Fibroblast of the aortic adventitia (primary cell): ENCODE measurements around the gene TGIF1. TPM values are rescaled to one million over a fixed set of nuclear protein-coding genes. Genes with fewer than 3 reads are reported as not detected.

Experiments
- DNase-seq: peaks from one replicate; pipeline ENCODE4 v3.0.0-alpha.2; 2010; ENCODE audit warnings: low read depth
- H3K4me3 ChIP-seq: 2 replicates; pipeline ENCODE4 v1.5.1; 2011; ENCODE audit warnings: low read depth, mild to moderate bottlenecking, control low read depth, low read length, moderate library complexity
- total RNA-seq: library from RNA; depleted of rRNA; stranded (reverse); fragments of >200 nt; gene quantifications from 2 replicates; pipeline ENCODE4 v1.2.3, GENCODE V29; 2012; ENCODE audit warnings: low replicate concordance
- TF ChIP-seq, protein P1 (sequence below): IDR thresholded peaks from 2 replicates; pipeline ENCODE4 v1.5.1; 2011; ENCODE audit warnings: mild to moderate bottlenecking, low read length, control low read depth, inconsistent platforms; ENCODE audit not compliant: insufficient read depth

Gene TGIF1
- total RNA-seq, 1 donor, result 106 TPM

DNA sequence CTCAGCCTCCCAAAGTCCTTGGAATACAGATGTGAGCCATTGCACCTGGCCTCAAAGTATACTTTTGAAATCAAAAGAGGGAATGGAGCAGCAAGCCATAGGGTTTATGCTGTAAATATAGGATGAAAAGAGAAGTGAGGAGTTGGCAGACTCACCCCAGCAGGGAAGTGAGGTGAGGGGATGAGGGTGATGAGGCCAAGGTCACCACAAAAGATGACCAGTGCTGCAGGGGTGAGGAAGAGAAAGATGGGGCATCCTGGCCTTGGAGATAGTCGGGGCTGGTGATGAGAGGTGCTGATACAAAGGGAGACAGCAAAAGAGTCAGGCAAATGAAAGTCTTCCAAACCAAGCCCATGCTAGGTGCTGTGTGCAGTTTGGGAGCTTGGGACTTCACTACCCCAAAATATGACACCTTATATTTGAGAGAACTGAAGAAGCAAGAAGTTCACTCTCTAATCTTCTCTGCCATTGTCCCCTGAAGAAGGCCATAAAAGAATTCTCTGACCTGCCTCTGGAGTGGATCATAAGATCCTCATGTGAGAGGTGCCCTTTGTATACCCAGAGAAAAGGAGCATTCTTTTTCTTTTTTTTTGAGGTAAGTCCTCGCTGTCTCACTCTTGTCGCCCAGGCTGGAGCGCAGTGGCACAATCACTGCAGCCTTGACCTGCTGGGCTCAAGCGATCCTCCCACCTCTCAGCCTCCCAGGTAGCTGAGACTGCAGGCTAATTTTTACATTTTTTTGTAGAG, 31.0 kb downstream of the TGIF1 start:
- DNase-seq, result no peak
- H3K4me3 ChIP-seq, result no peak overlapping the region
- TF ChIP-seq, protein P1, sequence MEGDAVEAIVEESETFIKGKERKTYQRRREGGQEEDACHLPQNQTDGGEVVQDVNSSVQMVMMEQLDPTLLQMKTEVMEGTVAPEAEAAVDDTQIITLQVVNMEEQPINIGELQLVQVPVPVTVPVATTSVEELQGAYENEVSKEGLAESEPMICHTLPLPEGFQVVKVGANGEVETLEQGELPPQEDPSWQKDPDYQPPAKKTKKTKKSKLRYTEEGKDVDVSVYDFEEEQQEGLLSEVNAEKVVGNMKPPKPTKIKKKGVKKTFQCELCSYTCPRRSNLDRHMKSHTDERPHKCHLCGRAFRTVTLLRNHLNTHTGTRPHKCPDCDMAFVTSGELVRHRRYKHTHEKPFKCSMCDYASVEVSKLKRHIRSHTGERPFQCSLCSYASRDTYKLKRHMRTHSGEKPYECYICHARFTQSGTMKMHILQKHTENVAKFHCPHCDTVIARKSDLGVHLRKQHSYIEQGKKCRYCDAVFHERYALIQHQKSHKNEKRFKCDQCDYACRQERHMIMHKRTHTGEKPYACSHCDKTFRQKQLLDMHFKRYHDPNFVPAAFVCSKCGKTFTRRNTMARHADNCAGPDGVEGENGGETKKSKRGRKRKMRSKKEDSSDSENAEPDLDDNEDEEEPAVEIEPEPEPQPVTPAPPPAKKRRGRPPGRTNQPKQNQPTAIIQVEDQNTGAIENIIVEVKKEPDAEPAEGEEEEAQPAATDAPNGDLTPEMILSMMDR, result no peak

DNA sequence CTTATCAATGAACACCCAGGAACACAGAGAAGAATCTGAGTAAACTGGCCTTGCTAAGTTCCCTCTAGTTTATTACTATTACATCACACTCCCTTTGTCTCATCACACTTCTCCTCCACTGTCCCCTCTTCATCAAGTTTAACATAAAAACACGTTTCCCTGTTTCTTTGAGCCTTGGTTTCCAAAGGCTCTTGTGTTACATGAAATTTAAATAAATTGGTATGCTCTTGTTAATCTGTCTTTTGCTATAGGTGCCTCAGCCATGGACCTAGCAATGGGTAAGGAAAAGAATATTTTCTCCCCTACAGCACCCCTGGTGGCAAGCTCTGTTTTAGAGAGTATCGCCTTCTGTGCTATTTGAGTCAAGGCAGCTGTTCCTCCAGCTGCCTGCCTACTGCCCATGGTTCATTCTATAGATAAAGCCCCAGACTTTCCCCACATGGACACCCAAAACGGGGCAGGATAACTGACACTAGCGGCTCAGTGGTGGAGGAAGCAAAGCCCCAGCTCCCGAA, 31.8 kb downstream of the TGIF1 start:
- peak; percentile 52 for DNase-seq
- H3K4me3 ChIP-seq, result no peak overlapping the region
- TF ChIP-seq, protein P1, result peak; percentile 61

DNA sequence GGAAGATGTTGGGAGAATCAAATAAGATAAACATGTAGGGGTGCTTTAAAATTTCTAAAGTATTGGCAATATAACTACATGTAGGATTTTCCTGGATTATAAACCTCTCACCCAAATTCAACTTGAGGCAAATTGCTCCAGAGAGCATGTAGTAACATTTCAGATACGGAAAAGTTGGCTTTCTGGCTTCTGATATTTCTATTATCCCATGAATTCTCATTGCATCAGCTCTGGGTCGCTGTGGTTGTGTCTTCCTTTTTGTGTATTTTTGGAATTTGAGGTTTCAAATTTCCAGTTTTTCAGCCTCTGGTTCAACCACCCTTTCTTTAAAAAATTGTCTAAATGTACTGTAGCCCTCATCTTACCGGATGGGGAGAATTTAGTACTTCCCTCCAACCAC, 32.3 kb downstream of the TGIF1 start:
- H3K4me3 ChIP-seq, result no peak overlapping the region
- TF ChIP-seq, protein P1, result no peak
- no peak for DNase-seq

DNA sequence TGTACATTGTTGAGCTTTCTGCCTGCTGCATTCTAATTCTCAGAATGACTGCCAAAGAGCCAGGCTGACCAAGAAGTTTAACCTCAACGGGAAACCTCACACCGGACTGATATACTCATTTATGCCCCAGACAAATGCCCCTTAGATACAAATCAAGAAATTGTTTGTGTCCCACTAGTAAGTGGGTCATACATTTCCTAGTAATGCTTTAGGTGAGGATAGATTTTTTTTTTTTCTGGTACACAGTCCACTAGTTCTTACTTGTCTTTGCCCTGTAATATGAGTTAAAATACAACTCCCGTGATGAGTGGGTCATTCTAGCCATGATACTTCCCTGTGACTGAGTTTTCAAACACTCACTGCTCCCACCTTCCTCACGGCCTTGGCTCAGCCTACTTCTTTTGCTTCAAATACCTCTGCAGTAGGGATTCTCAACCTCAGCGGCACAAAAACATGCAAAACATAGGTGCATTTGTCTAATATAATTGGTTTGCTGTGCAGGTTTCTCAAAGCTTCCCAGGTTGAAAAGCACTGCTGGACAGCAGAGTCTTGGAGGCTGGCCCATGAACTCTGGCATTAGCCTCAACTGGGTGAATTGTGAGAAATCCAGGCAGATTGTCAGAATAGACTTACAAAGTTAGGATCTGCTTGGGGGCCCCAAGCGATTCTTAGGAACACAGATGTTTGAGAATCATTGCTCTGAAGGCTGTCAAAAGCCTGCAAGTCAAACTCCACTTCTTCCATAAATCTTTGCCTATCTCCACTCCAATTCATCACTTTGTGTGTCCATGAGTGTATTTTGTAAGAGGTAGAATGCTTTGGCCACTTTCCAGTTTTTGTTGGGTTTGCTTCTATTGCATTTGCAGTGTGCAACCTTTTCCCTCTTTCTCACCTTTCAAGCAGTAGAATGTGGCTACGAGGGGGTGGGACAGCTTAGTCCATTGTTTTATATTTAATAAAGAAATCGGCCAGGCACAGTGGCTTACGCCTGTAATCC, 35.5 kb downstream of the TGIF1 start:
- TF ChIP-seq, protein P1, result no peak
- H3K4me3 ChIP-seq, result no peak overlapping the region
- no peak for DNase-seq

DNA sequence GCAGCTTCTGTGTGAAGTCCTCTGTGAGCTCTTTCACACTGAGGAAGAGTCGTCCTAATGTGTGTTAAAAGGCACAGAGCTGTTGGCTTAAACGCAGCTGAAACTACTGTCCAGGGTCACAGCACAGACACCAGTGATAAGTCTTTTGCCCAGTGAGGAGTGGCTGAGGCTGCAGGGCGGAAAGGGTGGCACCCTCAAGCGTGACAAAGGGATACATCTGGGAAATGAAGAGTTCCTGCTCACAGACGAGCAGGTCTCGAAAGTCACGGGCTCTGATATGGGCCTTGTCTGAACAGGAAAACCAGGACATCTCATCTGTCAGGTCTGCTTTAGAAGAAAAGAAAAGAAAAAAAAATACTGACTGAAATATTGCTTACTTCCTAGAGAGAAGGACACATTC, 36.5 kb downstream of the TGIF1 start:
- TF ChIP-seq, protein P1, result no peak
- no peak overlapping the region for H3K4me3 ChIP-seq
- no peak for DNase-seq

DNA sequence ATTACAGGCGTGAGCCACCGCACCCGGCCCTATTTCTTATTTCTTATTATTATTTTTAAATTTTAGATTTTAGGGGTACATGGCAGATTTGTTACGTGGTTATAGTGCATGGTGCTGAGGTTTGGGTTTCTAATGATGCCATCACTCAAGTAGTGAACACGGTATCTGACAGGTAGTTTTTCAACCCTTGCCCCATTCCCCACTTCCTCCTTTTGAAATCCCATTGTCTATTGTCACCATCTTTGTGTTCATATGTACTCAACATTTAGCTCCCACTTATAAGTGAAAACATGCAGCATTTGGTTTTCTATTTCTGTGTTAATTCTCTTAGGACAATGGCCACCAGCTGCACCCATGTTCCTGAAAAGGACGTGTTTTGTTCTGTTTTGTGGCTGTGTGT, 39.5 kb downstream of the TGIF1 start:
- TF ChIP-seq, protein P1, result no peak
- DNase-seq, result no peak
- no peak overlapping the region for H3K4me3 ChIP-seq
